K562 (cell line): Measurements from ENCODE around the gene ANKRD27. TPM values are rescaled to one million over a fixed set of nuclear protein-coding genes. Genes with fewer than 3 reads are reported as not detected.

ENCODE experiments used
- ATAC-seq: fragments of 200-7000 bp; cut with Tn5 transposase; 3 replicates; pipeline ENCODE4 v1.9.1; 2020; ENCODE audit warnings: moderate library complexity
- BruUV-seq: library from RNA; stranded (reverse); fragments of 400-500 nt; replicated peaks from 2 replicates; lab custom pipeline; 2021; lab: Mats Ljungman, UMichigan
- CTCF ChIA-PET: fragments of 300-600 bp; formaldehyde crosslinking; extraction: SDS; loops from one replicate; lab custom pipeline; 2021; ENCODE audit warnings: low intra/inter-chr PET ratio; lab: Yijun Ruan, JAX
- POLR2A ChIA-PET: fragments of 300-600, 350-650 bp; sonication (Branson Sonifier 250); formaldehyde crosslinking; extraction: SDS; loops from one replicate; lab custom pipeline; 2021; ENCODE audit warnings: antibody characterized with exemption, inconsistent platforms; lab: Yijun Ruan, JAX
- DNase-seq, 4 experiments: peaks; one replicate each; pipeline versions ENCODE4 v3.0.0 to v3.0.0-alpha.2; 2011 to 2018; ENCODE audit warnings: low spot score in 3 of 4, mixed read lengths in 3 of 4; ENCODE audit errors: extremely low read depth in 1 of 4
- FAIRE-seq: peaks from 2 replicates; lab custom pipeline; 2011; peaks lifted over from hg19 to GRCh38; lab: Jason Lieb, UNC
- H2AFZ ChIP-seq: 2 replicates; pipeline ENCODE4 v1.6.0; 2011; ENCODE audit warnings: low read depth, low read length, control low read depth, inconsistent platforms
- H3K27ac ChIP-seq: fragments of 200-600 bp; 3 replicates; pipeline ENCODE4 v1.8.0; 2011; ENCODE audit warnings: low read depth, mild to moderate bottlenecking, control low read depth, inconsistent platforms, low read length, moderate library complexity, mixed read lengths; ENCODE audit errors: extremely low read depth
- H3K27me3 ChIP-seq, 2 experiments: fragments of 300-600 bp in 1 of 2; 2 replicates in 1 of 2; 3 replicates in 1 of 2; pipeline versions ENCODE4 v1.6.0 to v1.8.0; 2011; ENCODE audit warnings: inconsistent platforms in 2 of 2, low read length in 2 of 2, mild to moderate bottlenecking in 1 of 2, mixed read lengths in 1 of 2, moderate library complexity in 1 of 2; ENCODE audit not compliant: control insufficient read depth in 2 of 2, insufficient read depth in 2 of 2
- H3K36me3 ChIP-seq: fragments of 300-600 bp; 3 replicates; pipeline ENCODE4 v1.8.0; 2011; ENCODE audit warnings: mild to moderate bottlenecking, low read length, inconsistent platforms; ENCODE audit not compliant: control insufficient read depth, insufficient read depth
- H3K4me1 ChIP-seq, 2 experiments: fragments of 200-600 bp in 1 of 2; replicated peaks in 1 of 2; 2 replicates in 1 of 2; 3 replicates in 1 of 2; pipeline versions ENCODE4 v1.5.1 to v1.8.0; 2011; ENCODE audit warnings: inconsistent platforms in 2 of 2, low read length in 2 of 2, mild to moderate bottlenecking in 1 of 2, mixed read lengths in 1 of 2, moderate library complexity in 1 of 2; ENCODE audit not compliant: control insufficient read depth in 2 of 2, insufficient read depth in 2 of 2
- H3K4me2 ChIP-seq: 2 replicates; pipeline ENCODE4 v1.6.1; 2011; ENCODE audit warnings: low read length, control low read depth, inconsistent platforms, mixed read lengths; ENCODE audit not compliant: insufficient read depth
- H3K4me3 ChIP-seq: fragments of 200-600 bp; sonication (generic), shearing (Covaris generic); 2 replicates; pipeline ENCODE4 v1.5.1; 2016; ENCODE audit warnings: control low read depth, inconsistent platforms
- H3K79me2 ChIP-seq: fragments of 200-600 bp; 3 replicates; pipeline ENCODE4 v1.8.0; 2011; ENCODE audit warnings: low read length, inconsistent platforms; ENCODE audit not compliant: control insufficient read depth, insufficient read depth
- H3K9ac ChIP-seq, 2 experiments: 2 replicates each; pipeline versions ENCODE4 v1.6.0 to v1.6.1; 2011; ENCODE audit warnings: low read depth in 2 of 2, low read length in 2 of 2, control low read depth in 1 of 2, inconsistent platforms in 1 of 2, mild to moderate bottlenecking in 1 of 2, mixed read lengths in 1 of 2; ENCODE audit not compliant: insufficient read depth in 1 of 2
- H3K9me1 ChIP-seq: one replicate; pipeline ENCODE4 v1.6.0; 2011; ENCODE audit warnings: inconsistent platforms, mild to moderate bottlenecking, low read length, moderate library complexity; ENCODE audit not compliant: control insufficient read depth, insufficient read depth
- H3K9me3 ChIP-seq: replicated peaks from 2 replicates; pipeline ENCODE4 v1.5.1; 2011; ENCODE audit warnings: low read depth, low read length, inconsistent platforms; ENCODE audit not compliant: control insufficient read depth, insufficient read depth
- H4K20me1 ChIP-seq: replicated peaks from 2 replicates; pipeline ENCODE4 v1.6.1; 2011; ENCODE audit warnings: low read length, inconsistent platforms, mixed read lengths; ENCODE audit not compliant: control insufficient read depth, insufficient read depth
- GMEB1 ChIP-seq: fragments of 250-450 bp; sonication (Bioruptor Pico); IDR thresholded peaks from 2 replicates; pipeline ENCODE4 v1.4.0; 2020; ENCODE audit warnings: mild to moderate bottlenecking
- POLR2G ChIP-seq: fragments of 200-400 bp; formaldehyde crosslinking; IDR thresholded peaks from 2 replicates; pipeline ENCODE4 v1.6.1; 2017; ENCODE audit warnings: low read depth, mild to moderate bottlenecking, antibody characterized with exemption, low read length, moderate library complexity
- RBM22 ChIP-seq: fragments of 200-400 bp; formaldehyde crosslinking; IDR thresholded peaks from 2 replicates; pipeline ENCODE4 v1.6.1; 2018; ENCODE audit warnings: low read length, low read depth; ENCODE audit not compliant: poor library complexity, severe bottlenecking
- WGBS: fragments of 100-300 bp; shearing (Covaris generic); methylation state at CpG from one replicate; pipeline ENCODE4 v1.1.6; 2016; ENCODE audit warnings: low coverage, mixed read lengths; ENCODE audit not compliant: insufficient coverage; ENCODE audit errors: missing lambda C conversion rate; 5-methylcytosine and 5-hydroxymethylcytosine counted together
- in situ Hi-C: fragments of 300-500 bp; cut with MboI; formaldehyde crosslinking; loops from 4 replicates; pipeline ENCODE4 v1.15.0; 2018; ENCODE audit warnings: inconsistent platforms, mixed read lengths
- intact Hi-C: fragments of 100-400 bp; cut with micrococcal nuclease; formaldehyde crosslinking; loops from 2 replicates; pipeline ENCODE4 v1.14.2; 2022
- polyA plus RNA-seq, 8 experiments: library from polyadenylated mRNA; depleted of rRNA in 4 of 8; stranded (reverse) in 5 of 8; unstranded in 3 of 8; fragments of >200 nt; fragmentation: Nextera tagmentation in 2 of 8; fragmentation: Illumina TruSeq in 1 of 8; extraction: Ambion mirVana in 2 of 8; extraction: Trizol in 1 of 8; gene quantifications; 2 replicates each; pipeline versions ENCODE4 v1.2.1 to v1.2.3, GENCODE V29; 2011 to 2014; ENCODE audit warnings: inconsistent platforms in 1 of 8, missing spikeins in 1 of 8
- total RNA-seq, 7 experiments: library from RNA; depleted of rRNA in 6 of 7; stranded (reverse); fragments of >200 nt in 6 of 7; fragmentation: Illumina TruSeq in 2 of 7; extraction: Trizol in 2 of 7; gene quantifications; 2 replicates each; pipeline versions ENCODE4 v1.2.1 to v1.2.3, GENCODE V29; 2011 to 2021; ENCODE audit warnings: low replicate concordance in 1 of 7

ANKRD27 gene
- total and polyA plus RNA-seq, 9 of the 15 experiments (the other 6 are each of a cell fraction or from before 2014, with no cell fraction given): 5.3 to 71.3 (median 54.2) TPM

GRCh38 chr19:32630338-32630737 lies 44.6 kb downstream of the ANKRD27 start:
- FAIRE-seq: no peak
- H3K27ac ChIP-seq: no peak overlapping the region
- no TSS peak for BruUV-seq
- H3K9ac ChIP-seq: peak overlapping the region in 1 of 2 experiments; percentile 55; a peak in 1 of 4 replicates
- POLR2A ChIA-PET: interaction anchor here (0.5 to 0.9 kb wide), 2 partner anchors 19 to 546 kb away, joined by 3 read pairs; no protein-coding TSS in a partner anchor
- H3K79me2 ChIP-seq: no peaks in the 10 kb centered on the region
- no peaks in the 10 kb centered on the region for H3K27me3 ChIP-seq
- TF ChIP-seq POLR2G (peak; percentile 54), GMEB1 (CRISPR knock-in tag) (no peak), RBM22 (peak; percentile 36)
- TF ChIP-seq, all 486 proteins: peak for 2
- no peak overlapping the region for H3K4me3 ChIP-seq
- intact Hi-C loops (no loop called here), in situ Hi-C loops (no loop called here)
- no peak for DNase-seq
- 95% methylated on average over 14 of the region's 14 CpGs for WGBS
- H2AFZ ChIP-seq: no peak overlapping the region
- no peak for ATAC-seq
- H3K4me1 ChIP-seq: peaks cover 17 to 41% of the 10 kb centered on the region in 2 experiments; a peak in 4 of 5 replicates
- CTCF ChIA-PET: no interaction called here
- H3K9me1 ChIP-seq: no peaks in the 10 kb centered on the region
- H3K9me3 ChIP-seq: no peaks in the 10 kb centered on the region
- H3K4me2 ChIP-seq: no peak overlapping the region
- H3K36me3 ChIP-seq: peaks cover 79% of the 10 kb centered on the region
- no peaks in the 10 kb centered on the region for H4K20me1 ChIP-seq
